ENCODE results near the gene SKP1.

Gene SKP1

DNA sequence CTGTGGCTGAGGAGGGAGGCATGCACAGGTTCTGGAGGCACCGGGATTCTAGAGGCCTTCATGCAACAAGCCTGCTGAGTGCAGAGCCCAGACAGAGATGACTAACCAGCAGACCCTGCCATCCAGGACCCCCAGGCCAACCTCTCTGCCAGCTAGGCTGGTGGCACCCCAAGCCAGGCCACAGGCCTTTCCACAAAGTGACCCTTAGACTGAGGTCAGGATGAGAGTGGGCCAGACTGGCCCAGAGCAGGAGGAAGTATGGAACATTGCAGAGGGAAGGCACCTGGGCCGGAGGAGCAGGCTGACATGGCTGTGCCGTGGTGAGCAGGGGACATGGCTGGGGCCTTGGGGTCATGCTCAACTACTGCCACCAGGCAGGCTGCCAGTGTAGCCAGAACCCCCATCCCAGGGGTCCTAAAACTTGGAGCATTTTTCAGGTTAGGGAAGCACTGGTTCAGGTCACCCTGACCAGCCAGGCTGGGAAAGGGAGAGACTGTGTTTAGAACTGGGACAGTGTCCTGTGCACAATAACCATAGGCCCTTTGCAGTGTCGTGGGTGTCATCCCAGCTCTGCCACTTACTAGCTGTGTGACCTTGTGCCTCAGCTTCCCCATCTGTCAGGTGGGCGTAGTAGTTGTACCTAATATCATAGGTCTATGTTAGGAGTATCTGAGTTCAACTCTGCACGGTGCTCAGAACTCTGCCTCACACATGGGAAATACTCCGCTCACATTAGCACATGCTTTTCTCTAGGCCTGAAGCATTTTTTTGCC, 45.0 kb downstream of the SKP1 start:
- DNase-seq (ENCODE audit: insufficient read length, low spot score) (no peak), FAIRE-seq (no peak)
- TF ChIP-seq PAX5 (IDR thresholded peaks at IDR 0.05; ENCODE audit: insufficient read depth, low read length, severe bottlenecking): no peak
- TF ChIP-seq POLR2A (IDR thresholded peaks at IDR 0.05; ENCODE audit: low read depth, low read length): no peak
- no peak for TF ChIP-seq TAF1 (IDR thresholded peaks at IDR 0.05; ENCODE audit: low read depth, low read length)

DNA sequence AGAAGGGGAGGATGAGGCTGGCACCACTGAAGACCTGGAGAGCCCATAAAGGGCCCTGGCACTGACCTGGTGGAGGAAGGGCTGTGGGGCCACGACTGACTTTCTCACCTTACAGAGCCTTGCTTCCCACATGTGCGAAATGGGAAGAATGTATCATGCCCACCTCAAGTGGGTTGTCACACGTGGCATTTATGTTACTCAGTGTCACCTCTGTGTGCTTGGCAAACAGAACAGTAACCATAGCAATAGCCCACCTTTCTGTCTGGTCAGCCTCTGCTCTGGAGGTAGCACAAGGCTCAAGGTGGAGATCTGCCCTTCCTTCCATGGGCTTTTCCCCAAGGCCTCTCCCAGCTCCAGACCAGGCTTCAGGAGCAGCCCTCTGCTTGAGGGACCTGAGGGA, 45.6 kb downstream of the SKP1 start:
- no peak for DNase-seq (ENCODE audit: insufficient read length, low spot score)
- TF ChIP-seq TAF1 (IDR thresholded peaks at IDR 0.05; ENCODE audit: low read depth, low read length) (no peak), SPI1 (IDR thresholded peaks at IDR 0.05; ENCODE audit: low read depth, low read length) (no peak), POU2F2 (IDR thresholded peaks at IDR 0.05; ENCODE audit: low read depth, low read length) (no peak), PAX5 (IDR thresholded peaks at IDR 0.05; ENCODE audit: insufficient read depth, low read length, severe bottlenecking) (no peak), POLR2A (IDR thresholded peaks at IDR 0.05; ENCODE audit: low read depth, low read length) (no peak), POLR2AphosphoS5 (IDR thresholded peaks at IDR 0.05; ENCODE audit: low read depth, low read length) (no peak)
- no peak for FAIRE-seq

DNA sequence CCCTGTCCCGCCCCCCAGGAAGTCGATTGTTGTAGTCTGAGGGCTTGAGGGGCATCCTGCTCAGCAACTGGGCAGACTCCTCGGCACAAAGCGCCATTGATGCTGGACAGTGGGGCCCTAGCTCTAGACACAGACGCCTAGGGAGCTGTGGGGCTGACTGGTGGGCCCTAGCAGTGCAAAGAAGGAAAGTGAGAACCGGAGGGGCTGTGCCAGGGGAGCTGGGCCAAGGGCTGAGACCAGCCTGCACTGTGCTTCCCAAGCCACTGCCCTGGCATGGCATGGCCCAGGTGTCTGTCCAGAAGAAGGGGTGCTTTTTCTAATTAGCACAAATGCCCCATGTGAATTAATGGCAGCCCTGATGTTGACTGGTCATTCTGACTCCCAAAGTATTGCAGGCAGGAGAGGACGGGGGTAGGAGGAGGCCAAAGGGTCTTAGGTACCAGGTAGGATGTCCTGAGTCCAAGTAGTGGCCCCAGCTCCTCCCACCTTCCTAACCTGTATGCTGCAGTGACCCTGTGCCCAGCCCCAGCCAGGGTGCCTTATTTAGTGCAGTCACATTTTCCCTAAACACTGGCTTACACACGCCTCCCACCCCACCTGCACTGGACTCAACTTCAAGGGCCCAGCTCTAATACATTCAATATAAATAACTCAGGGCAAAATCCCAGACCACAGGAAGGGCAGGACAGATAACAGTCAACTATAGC, 46.4 kb downstream of the SKP1 start:
- TF ChIP-seq POLR2A (IDR thresholded peaks at IDR 0.05; ENCODE audit: low read depth, low read length): no peak
- TF ChIP-seq TAF1 (IDR thresholded peaks at IDR 0.05; ENCODE audit: low read depth, low read length): no peak
- TF ChIP-seq PAX5 (IDR thresholded peaks at IDR 0.05; ENCODE audit: insufficient read depth, low read length, severe bottlenecking): no peak
- no peak for TF ChIP-seq POU2F2 (IDR thresholded peaks at IDR 0.05; ENCODE audit: low read depth, low read length)
- TF ChIP-seq POLR2AphosphoS5 (IDR thresholded peaks at IDR 0.05; ENCODE audit: low read depth, low read length): no peak
- TF ChIP-seq SPI1 (IDR thresholded peaks at IDR 0.05; ENCODE audit: low read depth, low read length): no peak
- DNase-seq (ENCODE audit: insufficient read length, low spot score) (no peak), FAIRE-seq (no peak)

DNA sequence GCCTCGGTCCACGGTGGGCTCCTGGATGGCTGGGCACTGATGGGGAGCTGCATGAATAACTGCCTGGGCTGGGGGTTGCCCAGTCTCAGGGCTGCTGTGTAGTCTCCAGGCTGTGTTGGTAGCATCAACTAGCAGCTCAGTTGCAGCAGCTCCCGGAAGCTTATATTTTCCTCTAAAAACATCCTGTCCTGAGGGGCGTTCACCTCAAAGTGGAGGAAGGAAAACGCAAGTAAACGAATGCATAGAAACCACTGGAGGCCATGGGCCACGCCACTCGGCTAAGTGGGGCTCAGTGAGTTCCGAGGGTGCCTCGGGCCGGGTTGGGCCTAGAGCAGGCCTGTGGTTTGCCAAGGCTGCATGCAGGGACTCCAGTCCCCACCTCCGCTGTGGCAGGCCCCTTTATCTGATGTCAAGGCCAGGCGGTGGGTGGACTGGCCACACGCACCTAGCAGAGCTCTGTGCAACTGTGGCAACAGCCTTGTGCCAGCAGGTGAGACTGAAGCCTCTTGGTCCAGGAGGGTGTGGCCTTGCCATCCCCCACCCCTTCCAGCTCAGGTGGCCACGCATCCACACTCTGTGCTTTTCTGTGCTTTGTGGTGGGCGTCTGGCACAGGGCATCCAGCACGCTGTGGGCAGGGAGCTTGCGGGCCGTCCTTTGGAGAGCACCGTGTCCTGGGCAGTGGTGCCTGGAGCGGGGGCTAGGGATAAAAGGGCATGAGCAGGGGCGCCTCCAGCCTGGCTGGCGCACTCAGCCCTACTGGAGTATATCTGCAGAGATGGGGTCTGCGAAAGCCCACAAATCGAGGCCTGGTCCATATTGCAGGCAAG, 47.1 kb downstream of the SKP1 start:
- no peak for TF ChIP-seq TAF1 (IDR thresholded peaks at IDR 0.05; ENCODE audit: low read depth, low read length)
- TF ChIP-seq POLR2A (IDR thresholded peaks at IDR 0.05; ENCODE audit: low read depth, low read length): no peak
- TF ChIP-seq SPI1 (IDR thresholded peaks at IDR 0.05; ENCODE audit: low read depth, low read length): no peak
- no peak for TF ChIP-seq POU2F2 (IDR thresholded peaks at IDR 0.05; ENCODE audit: low read depth, low read length)
- no peak for TF ChIP-seq PAX5 (IDR thresholded peaks at IDR 0.05; ENCODE audit: insufficient read depth, low read length, severe bottlenecking)
- no peak for TF ChIP-seq POLR2AphosphoS5 (IDR thresholded peaks at IDR 0.05; ENCODE audit: low read depth, low read length)
- DNase-seq (ENCODE audit: insufficient read length, low spot score): no peak
- FAIRE-seq: no peak

DNA sequence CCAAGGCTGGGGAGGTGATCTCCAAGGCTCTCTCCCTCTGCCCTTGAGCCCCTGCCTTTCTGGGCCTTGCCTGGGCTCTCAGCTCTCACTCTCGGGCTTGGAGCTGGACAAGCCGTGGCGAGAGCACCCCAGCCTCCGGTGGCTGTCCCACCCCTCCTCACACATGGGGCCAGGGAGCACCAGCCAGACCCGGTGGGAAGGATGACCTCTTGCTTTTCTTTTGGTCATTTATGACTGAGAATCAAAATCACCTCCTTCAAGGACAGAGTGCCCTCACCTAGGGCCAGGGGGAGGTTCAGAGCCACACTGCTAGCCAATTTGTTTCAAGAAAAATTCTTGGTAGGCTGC, 48.1 kb downstream of the SKP1 start:
- TF ChIP-seq TAF1 (IDR thresholded peaks at IDR 0.05; ENCODE audit: low read depth, low read length): no peak
- TF ChIP-seq SPI1 (IDR thresholded peaks at IDR 0.05; ENCODE audit: low read depth, low read length): no peak
- no peak for TF ChIP-seq POU2F2 (IDR thresholded peaks at IDR 0.05; ENCODE audit: low read depth, low read length)
- no peak for TF ChIP-seq PAX5 (IDR thresholded peaks at IDR 0.05; ENCODE audit: insufficient read depth, low read length, severe bottlenecking)
- no peak for TF ChIP-seq POLR2A (IDR thresholded peaks at IDR 0.05; ENCODE audit: low read depth, low read length)
- no peak for TF ChIP-seq POLR2AphosphoS5 (IDR thresholded peaks at IDR 0.05; ENCODE audit: low read depth, low read length)
- no peak for FAIRE-seq
- DNase-seq (ENCODE audit: insufficient read length, low spot score): no peak

- TF ChIP-seq POU2F2 (IDR thresholded peaks at IDR 0.05; ENCODE audit: low read depth, low read length) (no peak), POLR2A (IDR thresholded peaks at IDR 0.05; ENCODE audit: low read depth, low read length) (no peak), SPI1 (IDR thresholded peaks at IDR 0.05; ENCODE audit: low read depth, low read length) (no peak), PAX5 (IDR thresholded peaks at IDR 0.05; ENCODE audit: insufficient read depth, low read length, severe bottlenecking) (no peak), TAF1 (IDR thresholded peaks at IDR 0.05; ENCODE audit: low read depth, low read length) (no peak), POLR2AphosphoS5 (IDR thresholded peaks at IDR 0.05; ENCODE audit: low read depth, low read length) (no peak)
- no peak for FAIRE-seq
- no peak for DNase-seq (ENCODE audit: insufficient read length, low spot score)
Measured at GRCh38 chr5:134127988-134128647, 48.6 kb downstream of the SKP1 start.

- DNase-seq (ENCODE audit: insufficient read length, low spot score) (no peak), FAIRE-seq (no peak)
- no peak for TF ChIP-seq POLR2AphosphoS5 (IDR thresholded peaks at IDR 0.05; ENCODE audit: low read depth, low read length)
- no peak for TF ChIP-seq TAF1 (IDR thresholded peaks at IDR 0.05; ENCODE audit: low read depth, low read length)
- peak; percentile 98 for TF ChIP-seq SPI1 (IDR thresholded peaks at IDR 0.05; ENCODE audit: low read depth, low read length)
- TF ChIP-seq POLR2A (IDR thresholded peaks at IDR 0.05; ENCODE audit: low read depth, low read length): 0 out of 2 replicates have a peak, but pooled peaks have one; percentile 40
- TF ChIP-seq POU2F2 (IDR thresholded peaks at IDR 0.05; ENCODE audit: low read depth, low read length): no peak
Measured at GRCh38 chr5:134127376-134127861, 49.3 kb downstream of the SKP1 start.

DNA sequence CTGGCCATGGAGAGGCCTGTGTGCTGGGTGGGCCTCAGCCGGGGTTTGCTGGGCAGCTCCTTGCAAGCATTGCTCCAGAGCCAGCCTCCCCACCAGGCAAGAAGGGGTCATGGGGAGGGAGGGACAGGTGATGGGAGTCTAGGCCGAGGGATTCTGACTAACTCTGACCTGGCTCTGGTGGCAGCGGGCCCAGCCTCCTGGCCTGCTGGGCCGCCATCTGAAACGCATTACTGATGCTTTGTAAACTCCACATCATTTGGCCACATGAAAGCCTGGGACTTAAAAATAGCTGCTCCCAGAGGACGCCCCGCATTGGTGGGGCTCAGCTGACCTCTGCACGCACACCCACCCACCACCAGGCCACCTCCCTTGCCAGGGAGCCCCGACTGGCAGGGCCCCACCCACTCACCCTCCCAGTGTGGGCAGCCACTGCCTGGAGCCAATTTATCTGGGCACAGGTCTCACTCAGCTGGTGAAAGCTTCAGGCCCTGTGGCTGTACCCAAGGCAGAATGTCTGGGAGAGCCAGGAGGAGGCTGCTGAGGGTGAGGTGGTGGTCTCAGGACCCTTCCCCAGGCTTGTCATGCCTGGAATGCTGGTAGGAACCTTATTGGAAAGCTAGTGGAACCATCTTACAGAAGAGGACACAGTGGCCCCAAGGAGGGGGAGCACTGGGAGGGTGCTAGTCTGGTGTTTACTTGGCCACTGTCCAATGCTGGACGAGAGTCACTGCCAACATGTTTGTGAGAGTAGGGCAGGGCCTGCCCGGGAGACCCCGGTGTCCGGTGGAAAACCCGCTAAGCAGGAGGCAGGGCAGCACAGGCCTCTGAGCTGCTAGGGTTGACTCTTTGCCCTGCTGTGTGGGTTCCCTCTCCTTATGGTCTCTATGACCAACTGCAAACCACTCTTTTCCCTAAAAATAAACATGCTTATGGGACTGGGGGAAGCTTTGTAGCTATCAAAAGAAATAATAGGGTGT, 51.4 kb downstream of the SKP1 start:
- TF ChIP-seq PAX5 (IDR thresholded peaks at IDR 0.05; ENCODE audit: insufficient read depth, low read length, severe bottlenecking) (no peak), TAF1 (IDR thresholded peaks at IDR 0.05; ENCODE audit: low read depth, low read length) (no peak), POLR2A (IDR thresholded peaks at IDR 0.05; ENCODE audit: low read depth, low read length) (no peak), POLR2AphosphoS5 (IDR thresholded peaks at IDR 0.05; ENCODE audit: low read depth, low read length) (no peak), POU2F2 (IDR thresholded peaks at IDR 0.05; ENCODE audit: low read depth, low read length) (no peak), SPI1 (IDR thresholded peaks at IDR 0.05; ENCODE audit: low read depth, low read length) (no peak)
- no peak for DNase-seq (ENCODE audit: insufficient read length, low spot score)
- peak; percentile 85 for FAIRE-seq

Data from GM12891 (cell line).